ENCODE data around the gene RBMS1.

Gene RBMS1

GRCh38 chr2:160419776-160420505 is 73.7 kb downstream of the RBMS1 start:
- Histone ChIP-seq H3K4me1 (ENCODE audit: control insufficient read depth, low read length) (peaks cover 6% of the 10 kb centered on the region), H3F3A (ENCODE audit: control insufficient read depth, insufficient read depth) (no peaks in the 10 kb centered on the region), H3K27me3 (ENCODE audit: control insufficient read depth, low read length) (peaks cover 27% of the 10 kb centered on the region), H3K9me3 (ENCODE audit: control insufficient read depth, insufficient read depth, low read length) (no peaks in the 10 kb centered on the region), H4K20me1 (ENCODE audit: control insufficient read depth, insufficient read depth, low read depth, low read length) (no peaks in the 10 kb centered on the region), H3K4me3 (ENCODE audit: low read length) (no peak overlapping the region), H3K27ac (ENCODE audit: low read depth, low read length) (no peak overlapping the region), H3K4me2 (ENCODE audit: low read length) (no peak overlapping the region), H3K9me2 (replicated peaks; ENCODE audit: control insufficient read depth, low read length) (no peaks in the 10 kb centered on the region), H3K36me3 (ENCODE audit: control insufficient read depth, low read length) (no peaks in the 10 kb centered on the region), H3K79me2 (ENCODE audit: control insufficient read depth, low read length) (no peaks in the 10 kb centered on the region)
- TF ChIP-seq, protein P1, sequence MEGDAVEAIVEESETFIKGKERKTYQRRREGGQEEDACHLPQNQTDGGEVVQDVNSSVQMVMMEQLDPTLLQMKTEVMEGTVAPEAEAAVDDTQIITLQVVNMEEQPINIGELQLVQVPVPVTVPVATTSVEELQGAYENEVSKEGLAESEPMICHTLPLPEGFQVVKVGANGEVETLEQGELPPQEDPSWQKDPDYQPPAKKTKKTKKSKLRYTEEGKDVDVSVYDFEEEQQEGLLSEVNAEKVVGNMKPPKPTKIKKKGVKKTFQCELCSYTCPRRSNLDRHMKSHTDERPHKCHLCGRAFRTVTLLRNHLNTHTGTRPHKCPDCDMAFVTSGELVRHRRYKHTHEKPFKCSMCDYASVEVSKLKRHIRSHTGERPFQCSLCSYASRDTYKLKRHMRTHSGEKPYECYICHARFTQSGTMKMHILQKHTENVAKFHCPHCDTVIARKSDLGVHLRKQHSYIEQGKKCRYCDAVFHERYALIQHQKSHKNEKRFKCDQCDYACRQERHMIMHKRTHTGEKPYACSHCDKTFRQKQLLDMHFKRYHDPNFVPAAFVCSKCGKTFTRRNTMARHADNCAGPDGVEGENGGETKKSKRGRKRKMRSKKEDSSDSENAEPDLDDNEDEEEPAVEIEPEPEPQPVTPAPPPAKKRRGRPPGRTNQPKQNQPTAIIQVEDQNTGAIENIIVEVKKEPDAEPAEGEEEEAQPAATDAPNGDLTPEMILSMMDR (IDR thresholded peaks at IDR 0.05; ENCODE audit: low read depth, low read length, poor library complexity, severe bottlenecking), result no peak
- TF ChIP-seq EZH2phosphoT487 (IDR thresholded peaks at IDR 0.05; ENCODE audit: borderline replicate concordance, low read length), result no peak

DNA sequence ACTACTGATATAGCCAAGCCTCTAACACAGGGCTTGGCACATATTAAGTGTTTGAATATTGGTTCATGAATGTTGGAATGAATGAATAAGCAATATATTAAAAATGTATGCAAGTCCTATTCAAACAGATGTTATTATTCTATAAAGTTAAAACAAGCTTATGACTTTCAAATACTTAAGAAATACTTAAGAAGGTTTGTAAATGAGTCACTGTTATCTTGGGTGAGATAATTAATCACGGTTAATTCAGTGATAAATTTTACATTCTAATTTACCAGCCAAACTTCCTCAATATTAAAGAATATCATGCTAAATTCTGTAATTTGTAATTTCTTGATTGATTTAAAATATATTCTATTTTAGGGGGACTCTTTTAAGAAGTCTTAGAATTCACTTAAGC is 74.8 kb downstream of the RBMS1 start:
- H3K9me3 ChIP-seq (ENCODE audit: control insufficient read depth, insufficient read depth, low read length), result no peaks in the 10 kb centered on the region
- no peak overlapping the region for H3K4me3 ChIP-seq (ENCODE audit: low read length)
- H3K4me1 ChIP-seq (ENCODE audit: control insufficient read depth, low read length), result peaks cover 6% of the 10 kb centered on the region
- no peaks in the 10 kb centered on the region for H3K36me3 ChIP-seq (ENCODE audit: control insufficient read depth, low read length)
- H3K27me3 ChIP-seq (ENCODE audit: control insufficient read depth, low read length), result peaks cover 33% of the 10 kb centered on the region
- no peaks in the 10 kb centered on the region for H3F3A ChIP-seq (ENCODE audit: control insufficient read depth, insufficient read depth)
- no peaks in the 10 kb centered on the region for H3K79me2 ChIP-seq (ENCODE audit: control insufficient read depth, low read length)
- H3K27ac ChIP-seq (ENCODE audit: low read depth, low read length), result no peak overlapping the region
- no peaks in the 10 kb centered on the region for H4K20me1 ChIP-seq (ENCODE audit: control insufficient read depth, insufficient read depth, low read depth, low read length)
- no peaks in the 10 kb centered on the region for H3K9me2 ChIP-seq (replicated peaks; ENCODE audit: control insufficient read depth, low read length)
- no peak overlapping the region for H3K4me2 ChIP-seq (ENCODE audit: low read length)
- no peak for TF ChIP-seq EZH2phosphoT487 (IDR thresholded peaks at IDR 0.05; ENCODE audit: borderline replicate concordance, low read length)
- TF ChIP-seq, protein P1 (IDR thresholded peaks at IDR 0.05; ENCODE audit: low read depth, low read length, poor library complexity, severe bottlenecking), result no peak

DNA sequence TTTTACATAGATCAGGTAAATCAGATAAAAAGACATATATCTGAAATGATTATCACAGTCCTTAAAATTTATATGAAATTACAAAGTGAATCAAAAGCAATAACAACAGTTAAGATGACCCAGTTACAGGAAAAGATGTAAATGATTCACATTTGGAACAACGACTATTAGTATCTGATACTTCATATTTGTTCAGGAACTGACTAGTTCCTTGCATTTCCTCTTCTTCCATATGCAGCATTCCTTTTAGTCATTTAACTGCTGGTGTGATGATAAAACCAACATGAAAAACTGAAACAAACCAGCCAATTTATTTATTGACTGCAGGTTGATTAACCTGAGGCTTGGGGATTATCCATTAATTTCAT is 75.2 kb downstream of the RBMS1 start:
- H4K20me1 ChIP-seq (ENCODE audit: control insufficient read depth, insufficient read depth, low read depth, low read length), result no peaks in the 10 kb centered on the region
- H3K36me3 ChIP-seq (ENCODE audit: control insufficient read depth, low read length), result no peaks in the 10 kb centered on the region
- no peak overlapping the region for H3K27ac ChIP-seq (ENCODE audit: low read depth, low read length)
- H3K4me1 ChIP-seq (ENCODE audit: control insufficient read depth, low read length), result peaks cover 6% of the 10 kb centered on the region
- no peak overlapping the region for H3K4me2 ChIP-seq (ENCODE audit: low read length)
- H3K79me2 ChIP-seq (ENCODE audit: control insufficient read depth, low read length), result no peaks in the 10 kb centered on the region
- peaks cover 38% of the 10 kb centered on the region for H3K27me3 ChIP-seq (ENCODE audit: control insufficient read depth, low read length)
- H3F3A ChIP-seq (ENCODE audit: control insufficient read depth, insufficient read depth), result no peaks in the 10 kb centered on the region
- no peaks in the 10 kb centered on the region for H3K9me3 ChIP-seq (ENCODE audit: control insufficient read depth, insufficient read depth, low read length)
- H3K9me2 ChIP-seq (replicated peaks; ENCODE audit: control insufficient read depth, low read length), result no peaks in the 10 kb centered on the region
- no peak for TF ChIP-seq EZH2phosphoT487 (IDR thresholded peaks at IDR 0.05; ENCODE audit: borderline replicate concordance, low read length)
- TF ChIP-seq, protein P1 (IDR thresholded peaks at IDR 0.05; ENCODE audit: low read depth, low read length, poor library complexity, severe bottlenecking), result no peak
- H3K4me3 ChIP-seq (ENCODE audit: low read length), result no peak overlapping the region

Data from DOHH2 (cell line).